GM21447 (cell line): Measurements from ENCODE around the gene PARP1.
"Not testable (repeated sequence)": the region's sequence is repeated elsewhere in the genome, so short reads cannot be mapped to it uniquely, and the experiment has no call there.

Source experiments
- ATAC-seq: cut with Tn5 transposase; IDR thresholded peaks from one replicate; pipeline ENCODE4 v1.9.1; 2021; ENCODE audit not compliant: unreplicated experiment

The PARP1 gene

GRCh38 chr1:226407497-226408284, at the start of gene PARP1:
PARP1 (minus strand) TSS chr1:226408093; CDS start chr1:226407929, 164 bp downstream.
- peak; percentile 59 for ATAC-seq

- ATAC-seq = no peak
Observed at GRCh38 chr1:226457307-226457712, 49.4 kb upstream of the PARP1 start.

GRCh38 chr1:226455843-226456242, 48.0 kb upstream of the PARP1 start:
- ATAC-seq = no peak

- ATAC-seq = no peak
Observed at GRCh38 chr1:226454349-226454748, 46.5 kb upstream of the PARP1 start.

- ATAC-seq = no peak
Observed at GRCh38 chr1:226453015-226453704, 45.3 kb upstream of the PARP1 start.

- ATAC-seq = no peak
Observed at GRCh38 chr1:226450688-226451087, 42.8 kb upstream of the PARP1 start.

GRCh38 chr1:226449823-226450222, 41.9 kb upstream of the PARP1 start:
- no peak for ATAC-seq

- ATAC-seq = no peak
Observed at GRCh38 chr1:226447932-226448665, 40.2 kb upstream of the PARP1 start.

GRCh38 chr1:226446094-226446493, 38.2 kb upstream of the PARP1 start:
- no peak for ATAC-seq

GRCh38 chr1:226444901-226445300, 37.0 kb upstream of the PARP1 start:
- peak; percentile 100 for ATAC-seq

GRCh38 chr1:226443439-226443838, 35.5 kb upstream of the PARP1 start:
- no peak for ATAC-seq

GRCh38 chr1:226443033-226443432, 35.1 kb upstream of the PARP1 start:
- no peak for ATAC-seq

- ATAC-seq = no peak
Observed at GRCh38 chr1:226441629-226442028, 33.7 kb upstream of the PARP1 start.

GRCh38 chr1:226440512-226440911, 32.6 kb upstream of the PARP1 start:
- ATAC-seq = no peak

- ATAC-seq = no peak
Observed at GRCh38 chr1:226438007-226438406, 30.1 kb upstream of the PARP1 start.

GRCh38 chr1:226436855-226437491, 29.1 kb upstream of the PARP1 start:
- no peak for ATAC-seq

- no peak for ATAC-seq
Observed at GRCh38 chr1:226436472-226436854, 28.6 kb upstream of the PARP1 start.

- no peak for ATAC-seq
Observed at GRCh38 chr1:226433341-226433720, 25.4 kb upstream of the PARP1 start.

GRCh38 chr1:226432586-226433340, 24.9 kb upstream of the PARP1 start:
- ATAC-seq = no peak

- not testable (repeated sequence) for ATAC-seq
Observed at GRCh38 chr1:226431898-226432297, 24.0 kb upstream of the PARP1 start.
